Fibroblast of skin of abdomen (primary cell): Measurements from ENCODE around the gene RAPGEF4.

ENCODE experiments used
- DNase-seq: peaks from one replicate; pipeline ENCODE4 v3.0.0-alpha.2; 2013

The RAPGEF4 gene

GRCh38 chr2:172863341-172863740 lies 127.7 kb downstream of the RAPGEF4 start:
- no peak for DNase-seq

DNA sequence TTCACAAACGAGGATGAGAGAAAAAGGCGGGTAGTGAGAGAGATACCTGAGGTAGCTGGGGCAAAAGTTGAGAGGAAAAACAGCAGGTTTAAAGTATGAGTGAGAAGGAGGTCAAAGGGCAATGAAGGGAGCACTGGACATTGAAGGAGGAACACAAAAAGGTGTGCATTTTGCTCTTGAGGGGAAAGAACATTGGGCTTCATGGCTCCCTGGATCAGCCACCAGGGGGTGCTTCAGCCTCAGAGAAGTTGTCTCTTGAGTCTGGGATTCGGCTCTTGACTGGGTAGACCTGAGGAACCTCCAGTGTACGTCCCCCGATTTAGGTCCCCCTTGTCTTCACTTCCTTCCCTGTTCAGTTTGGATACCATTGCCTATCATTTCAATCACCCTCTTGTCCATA lies 128.5 kb downstream of the RAPGEF4 start:
- peak; percentile 16 for DNase-seq

GRCh38 chr2:172865422-172865821 lies 129.8 kb downstream of the RAPGEF4 start:
- DNase-seq, result no peak

- DNase-seq, result no peak
These were observed 134.2 kb downstream of the RAPGEF4 start for GRCh38 chr2:172869861-172870260.

GRCh38 chr2:172870396-172870795 lies 134.8 kb downstream of the RAPGEF4 start:
- DNase-seq, result no peak

DNA sequence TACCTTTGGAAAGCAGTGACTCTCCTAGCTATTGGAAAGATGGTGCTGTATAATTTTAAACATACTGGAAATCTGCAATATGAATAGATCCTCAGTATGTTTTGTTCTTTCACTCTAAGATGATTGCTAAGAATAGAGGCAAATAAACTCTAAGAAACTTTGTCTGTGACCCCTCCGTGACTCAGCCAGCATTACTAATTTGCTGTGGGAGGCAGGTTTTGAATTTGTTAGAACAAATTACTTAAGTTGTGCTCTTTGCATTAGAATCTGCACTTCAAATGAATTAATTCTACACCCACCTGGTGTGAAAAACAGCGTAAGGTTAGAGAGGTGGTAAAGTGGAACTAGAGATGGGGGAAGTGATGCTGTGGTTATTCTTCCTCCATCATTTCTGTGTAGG lies 142.2 kb downstream of the RAPGEF4 start:
- no peak for DNase-seq

DNA sequence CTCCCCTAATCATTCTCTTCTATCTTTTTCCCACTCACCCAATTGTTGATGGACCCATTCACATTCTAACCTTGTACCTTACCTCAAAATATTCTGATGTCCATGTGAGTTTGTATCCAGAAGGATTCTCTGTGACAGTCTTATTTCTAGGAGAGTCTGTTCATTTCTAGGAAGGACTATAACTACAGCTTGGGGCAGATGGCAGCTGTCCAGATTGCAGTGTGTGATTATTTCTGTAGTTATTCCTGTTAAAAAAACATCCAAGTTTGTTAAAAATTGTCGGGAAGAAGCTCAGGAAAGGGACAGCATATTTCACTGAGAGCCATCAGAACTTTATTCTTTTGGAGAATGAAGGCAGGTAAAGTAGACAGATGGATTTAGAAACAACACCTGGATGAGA lies 142.6 kb downstream of the RAPGEF4 start:
- DNase-seq, result peak; percentile 10

- DNase-seq, result peak; percentile 13
These were observed 148.7 kb downstream of the RAPGEF4 start for GRCh38 chr2:172884336-172884735.

GRCh38 chr2:172885996-172886395 lies 150.4 kb downstream of the RAPGEF4 start:
- DNase-seq, result no peak

GRCh38 chr2:172887280-172887679 lies 151.6 kb downstream of the RAPGEF4 start:
- no peak for DNase-seq

DNA sequence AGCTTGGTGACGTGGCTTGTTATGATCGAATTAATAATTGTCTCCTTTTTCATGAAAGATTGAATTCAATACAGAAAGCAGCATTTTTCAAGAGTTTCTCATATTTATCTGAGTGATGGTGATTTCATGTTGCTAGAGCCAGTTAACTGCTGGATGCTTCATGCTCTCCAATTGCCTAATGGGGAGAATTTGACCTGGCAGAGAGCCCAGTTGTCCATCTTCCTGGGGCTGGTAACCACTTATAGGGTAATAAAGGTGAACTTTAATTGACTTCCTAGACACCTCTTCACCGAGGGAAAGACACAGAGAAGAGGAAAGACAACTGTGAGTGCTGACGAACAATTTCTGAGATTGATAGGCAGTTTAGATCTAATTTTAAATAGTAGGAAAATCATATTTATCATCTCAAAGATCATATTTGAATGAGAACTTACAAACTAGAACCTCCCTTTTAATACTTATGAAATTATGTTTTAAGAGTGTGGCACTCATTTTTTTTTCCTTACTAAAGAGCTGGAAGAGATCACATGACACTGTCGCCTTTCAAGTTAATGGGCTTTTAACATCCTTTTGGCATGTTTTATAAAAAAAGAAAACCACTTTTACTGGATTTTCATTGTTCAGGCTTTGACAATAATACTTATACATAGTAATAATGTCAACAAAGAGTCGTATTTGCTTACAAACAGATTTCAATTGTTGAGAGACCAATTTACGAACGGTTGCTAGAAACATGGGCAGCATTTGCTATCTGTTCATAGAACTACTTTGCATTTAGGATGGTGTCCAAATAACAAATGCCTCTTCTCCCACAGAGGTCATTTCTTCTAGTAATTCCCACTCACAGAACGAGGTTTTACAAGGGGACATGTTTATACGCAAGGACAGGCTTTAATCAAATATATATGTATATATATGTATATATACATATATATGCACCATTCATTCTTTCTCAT lies 153.3 kb downstream of the RAPGEF4 start:
- no peak for DNase-seq

DNA sequence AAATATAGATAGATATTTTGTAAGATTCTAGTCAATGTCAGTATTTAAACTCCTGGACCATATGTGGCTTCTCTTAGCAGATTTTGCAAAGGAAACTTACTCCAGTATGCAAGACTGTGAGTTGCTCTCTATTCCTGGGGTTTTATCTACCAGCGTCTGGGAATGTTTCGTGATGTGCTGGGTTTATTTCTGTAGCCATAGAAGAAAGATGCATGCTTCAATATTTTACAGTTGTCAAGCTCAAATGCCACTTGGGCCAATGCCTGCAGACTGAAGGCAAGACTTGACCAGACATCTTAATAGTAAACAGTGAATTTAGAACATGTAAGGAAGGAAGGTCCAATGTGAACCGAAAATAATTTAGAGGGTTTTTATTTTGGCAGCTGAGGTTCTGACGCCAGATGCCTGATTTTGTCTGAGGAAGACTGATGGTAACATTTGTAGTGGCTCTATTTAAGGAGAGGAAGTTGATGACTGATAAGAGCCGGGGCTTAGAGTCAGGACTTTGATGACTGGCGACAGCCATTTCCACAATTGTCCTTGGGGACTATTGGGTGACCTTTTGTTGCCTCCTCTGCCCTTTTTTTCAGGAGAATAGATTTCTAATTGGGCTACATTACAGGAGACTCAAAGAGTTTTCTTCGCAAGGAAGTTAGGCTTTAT lies 154.3 kb downstream of the RAPGEF4 start:
- DNase-seq, result no peak

- DNase-seq, result no peak
These were observed 157.5 kb downstream of the RAPGEF4 start for GRCh38 chr2:172893111-172893510.

- no peak for DNase-seq
These were observed 158.0 kb downstream of the RAPGEF4 start for GRCh38 chr2:172893671-172894070.

DNA sequence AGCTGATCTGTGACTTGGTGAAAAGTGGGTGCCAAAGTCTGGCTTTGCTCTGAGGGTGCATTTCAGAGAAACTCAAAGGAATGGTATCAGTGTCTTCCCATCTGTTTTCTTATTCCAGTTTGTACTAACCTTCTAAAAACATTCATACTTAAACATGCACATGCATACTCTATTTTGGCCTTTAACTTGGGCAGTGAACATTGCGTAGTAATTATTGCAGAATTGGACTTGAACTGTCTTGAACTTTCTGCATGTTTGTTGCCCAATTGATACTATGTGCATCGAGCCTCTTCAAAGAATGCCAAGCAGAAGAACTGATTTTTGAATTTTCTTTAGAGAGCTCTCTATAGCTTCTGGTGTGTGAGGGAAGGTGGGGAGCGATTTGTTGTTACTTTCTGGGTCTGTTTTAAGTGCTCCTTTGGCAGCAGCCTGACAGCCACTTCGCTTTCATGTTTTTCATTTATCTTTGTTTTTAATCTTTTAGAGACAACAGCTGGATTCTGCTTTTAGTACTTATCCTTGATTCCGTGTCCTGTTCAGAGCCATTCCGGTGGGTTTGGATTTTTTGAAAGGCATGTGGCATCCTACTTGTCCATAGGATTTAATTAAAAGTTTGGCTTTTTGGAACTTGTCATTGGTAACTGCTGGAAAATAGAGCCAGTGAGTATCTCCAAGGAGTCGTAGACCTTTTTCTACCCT lies 159.2 kb downstream of the RAPGEF4 start:
- DNase-seq, result no peak

DNA sequence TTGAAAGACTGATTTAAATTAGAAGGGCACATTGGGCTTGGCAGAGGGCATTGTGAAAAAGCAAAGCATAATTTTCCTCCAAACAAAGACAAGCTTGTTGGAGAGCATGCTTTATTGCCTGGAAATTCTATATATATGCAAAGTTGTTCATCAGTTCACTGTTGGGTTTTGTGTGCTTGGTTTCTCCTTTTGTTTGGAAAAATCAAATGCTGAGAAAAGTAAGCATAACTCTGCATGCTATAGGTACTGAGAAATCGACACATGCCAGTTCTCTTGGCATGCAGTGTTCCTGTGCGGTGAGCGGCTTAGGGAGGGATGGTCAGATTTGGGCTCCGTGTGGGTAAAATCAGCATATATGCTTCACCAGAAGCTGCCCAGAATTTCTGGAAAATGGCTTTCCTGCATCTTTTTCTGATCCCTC lies 161.0 kb downstream of the RAPGEF4 start:
- no peak for DNase-seq

- DNase-seq, result no peak
These were observed 165.2 kb downstream of the RAPGEF4 start for GRCh38 chr2:172900871-172901270.

DNA sequence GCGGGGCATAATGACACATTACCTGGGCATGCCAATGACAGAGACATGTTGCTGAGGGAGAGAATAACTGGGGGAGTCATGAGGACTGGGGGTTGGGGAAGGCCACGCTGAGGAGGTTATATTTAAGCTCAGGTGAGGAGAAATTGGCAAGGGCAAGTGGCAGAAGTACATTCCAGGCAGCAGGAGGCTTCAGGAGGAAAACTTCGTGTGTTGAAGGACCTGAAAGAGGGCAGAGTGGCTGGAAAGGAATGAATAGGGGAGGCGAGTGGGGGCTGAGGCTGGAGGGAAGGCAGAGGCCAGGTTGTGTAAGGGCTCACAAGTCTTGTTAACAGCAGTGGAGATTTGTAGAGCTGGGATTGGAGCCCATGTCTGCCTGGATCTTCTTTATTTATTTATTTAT lies 166.3 kb downstream of the RAPGEF4 start:
- DNase-seq, result no peak

- no peak for DNase-seq
These were observed 168.6 kb downstream of the RAPGEF4 start for GRCh38 chr2:172904236-172904635.

GRCh38 chr2:172905937-172906811 lies 170.5 kb downstream of the RAPGEF4 start:
- no peak for DNase-seq

GRCh38 chr2:172908275-172908674 lies 172.6 kb downstream of the RAPGEF4 start:
- DNase-seq, result no peak

DNA sequence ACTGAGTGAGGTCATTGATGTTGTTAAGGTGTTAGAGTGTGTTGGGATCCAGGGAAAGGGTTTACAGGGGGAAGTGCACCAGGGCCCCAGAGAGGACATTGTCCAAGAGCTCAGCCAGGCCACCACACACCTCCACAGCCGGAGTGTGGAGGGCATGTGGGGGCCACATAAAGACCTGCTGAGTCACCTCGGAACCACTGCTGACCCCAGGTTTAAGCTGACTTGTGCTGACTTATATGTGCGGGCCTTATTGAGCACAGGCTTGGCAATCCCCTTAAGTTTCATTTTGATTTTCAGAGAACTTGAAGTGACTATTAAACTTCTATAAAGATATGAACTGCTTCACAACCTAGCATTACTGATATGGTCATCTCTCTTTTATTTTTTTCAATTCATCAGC lies 173.8 kb downstream of the RAPGEF4 start:
- no peak for DNase-seq
